IMR-90 (cell line): ENCODE data around the gene PIK3R5. TPM values are rescaled to one million over a fixed set of nuclear protein-coding genes. Genes with fewer than 3 reads are reported as not detected.

Experiments used
- ATAC-seq: fragments of 200-7000 bp; cut with Tn5 transposase; 2 replicates; pipeline ENCODE4 v1.9.1; 2020; ENCODE audit warnings: low read depth, mild to moderate bottlenecking, moderate library complexity
- BruUV-seq: library from RNA; stranded (reverse); fragments of 400-500 nt; replicated peaks from 2 replicates; lab custom pipeline; 2021; lab: Mats Ljungman, UMichigan
- CTCF ChIA-PET: fragments of 300-600 bp; formaldehyde crosslinking; extraction: SDS; loops from one replicate; lab custom pipeline; 2021; ENCODE audit warnings: antibody characterized with exemption; lab: Yijun Ruan, JAX
- POLR2A ChIA-PET: fragments of 300-600 bp; sonication (Branson Sonifier 250); formaldehyde crosslinking; loops from one replicate; lab custom pipeline; 2022; ENCODE audit warnings: antibody characterized with exemption; ENCODE audit not compliant: unreplicated experiment; lab: Charles Lee
- DNase-seq: peaks from one replicate; pipeline ENCODE4 v3.0.0; 2013
- H2AFZ ChIP-seq: replicated peaks from 2 replicates; pipeline ENCODE3; 2013; ENCODE audit warnings: low read length, mild to moderate bottlenecking; ENCODE audit not compliant: poor library complexity
- H2AK5ac ChIP-seq: 2 replicates; pipeline ENCODE4 v1.6.1; 2013; ENCODE audit warnings: low read depth, low read length, inconsistent platforms
- H2AK9ac ChIP-seq: replicated peaks from 2 replicates; pipeline ENCODE3; 2013; ENCODE audit warnings: mild to moderate bottlenecking, low read depth, low read length, moderate library complexity; ENCODE audit not compliant: poor library complexity
- H2BK120ac ChIP-seq: 2 replicates; pipeline ENCODE4 v1.6.1; 2013; ENCODE audit warnings: low read depth, low read length, inconsistent platforms
- H2BK15ac ChIP-seq: 3 replicates; pipeline ENCODE4 v1.6.1; 2013; ENCODE audit warnings: low read depth, low read length, inconsistent platforms
- H2BK20ac ChIP-seq: 2 replicates; pipeline ENCODE4 v1.6.1; 2013; ENCODE audit warnings: low read depth, mild to moderate bottlenecking, inconsistent platforms, low read length, moderate library complexity
- H2BK5ac ChIP-seq: 2 replicates; pipeline ENCODE4 v1.6.1; 2013; ENCODE audit warnings: mild to moderate bottlenecking, low read depth, low read length, inconsistent platforms; ENCODE audit not compliant: poor library complexity, severe bottlenecking
- H3K14ac ChIP-seq: replicated peaks from 2 replicates; pipeline ENCODE4 v1.6.1; 2013; ENCODE audit warnings: low read depth, low read length, inconsistent platforms
- H3K18ac ChIP-seq: 2 replicates; pipeline ENCODE4 v1.6.1; 2013; ENCODE audit warnings: low read depth, low read length, control low read depth
- H3K23ac ChIP-seq: 2 replicates; pipeline ENCODE4 v1.6.1; 2013; ENCODE audit warnings: low read depth, low read length, inconsistent platforms
- H3K27ac ChIP-seq: 2 replicates; pipeline ENCODE4 v1.5.1; 2013; ENCODE audit warnings: mild to moderate bottlenecking, control low read depth, low read length; ENCODE audit not compliant: insufficient read depth
- H3K27me3 ChIP-seq: 2 replicates; pipeline ENCODE4 v1.6.1; 2013; ENCODE audit warnings: low read length; ENCODE audit not compliant: control insufficient read depth, insufficient read depth
- H3K36me3 ChIP-seq: 2 replicates; pipeline ENCODE4 v1.6.1; 2013; ENCODE audit warnings: low read length, mixed read lengths; ENCODE audit not compliant: control insufficient read depth, insufficient read depth
- H3K4ac ChIP-seq: 2 replicates; pipeline ENCODE4 v1.6.1; 2013; ENCODE audit warnings: low read depth, low read length, inconsistent platforms
- H3K4me1 ChIP-seq: 2 replicates; pipeline ENCODE4 v1.6.1; 2013; ENCODE audit warnings: low read length, mixed read lengths; ENCODE audit not compliant: control insufficient read depth, insufficient read depth
- H3K4me2 ChIP-seq: 2 replicates; pipeline ENCODE4 v1.6.1; 2013; ENCODE audit warnings: low read depth, mild to moderate bottlenecking, control low read depth, low read length, moderate library complexity
- H3K4me3 ChIP-seq: 2 replicates; pipeline ENCODE4 v1.5.1; 2013; ENCODE audit warnings: low read depth, mild to moderate bottlenecking, control low read depth, low read length, moderate library complexity; ENCODE audit not compliant: insufficient read depth
- H3K56ac ChIP-seq: 2 replicates; pipeline ENCODE4 v1.6.1; 2013; ENCODE audit warnings: low read length, inconsistent platforms; ENCODE audit not compliant: insufficient read depth; ENCODE audit errors: extremely low read depth
- H3K79me1 ChIP-seq, 2 experiments: 2 replicates each; pipeline ENCODE4 v1.6.1; 2013; ENCODE audit warnings: low read length in 2 of 2, inconsistent platforms in 1 of 2, low read depth in 1 of 2
- H3K9ac ChIP-seq: 2 replicates; pipeline ENCODE4 v1.6.1; 2013; ENCODE audit warnings: low read depth, low read length, control low read depth
- H3K9me1 ChIP-seq: 2 replicates; pipeline ENCODE4 v1.6.1; 2013; ENCODE audit warnings: low read length, inconsistent platforms; ENCODE audit not compliant: insufficient read depth
- H3K9me3 ChIP-seq: 2 replicates; pipeline ENCODE4 v1.6.1; 2013; ENCODE audit warnings: low read length; ENCODE audit not compliant: control insufficient read depth, insufficient read depth
- H4K20me1 ChIP-seq: 2 replicates; pipeline ENCODE4 v1.6.1; 2013; ENCODE audit warnings: low read length, inconsistent platforms; ENCODE audit not compliant: insufficient read depth
- H4K5ac ChIP-seq: 2 replicates; pipeline ENCODE4 v1.6.1; 2013; ENCODE audit warnings: mild to moderate bottlenecking, low read depth, low read length, control low read depth
- H4K8ac ChIP-seq, 2 experiments: 2 replicates each; pipeline ENCODE4 v1.6.1; 2013; ENCODE audit warnings: low read depth in 2 of 2, low read length in 2 of 2, control low read depth in 1 of 2, inconsistent platforms in 1 of 2
- H4K91ac ChIP-seq: 2 replicates; pipeline ENCODE4 v1.6.1; 2013; ENCODE audit warnings: low read depth, low read length, inconsistent platforms; ENCODE audit not compliant: insufficient read depth
- BHLHE40 ChIP-seq: fragments of 150-350 bp; IDR thresholded peaks from 2 replicates; pipeline ENCODE4 v1.6.1; 2016; ENCODE audit warnings: mild to moderate bottlenecking, low read depth, low read length
- CEBPB ChIP-seq: IDR thresholded peaks from 2 replicates; pipeline ENCODE4 v1.6.1; 2012; ENCODE audit warnings: low read depth, low read length, improper control_type of control experiment
- CHD1 ChIP-seq: IDR thresholded peaks from 2 replicates; pipeline ENCODE4 v1.6.1; 2012; ENCODE audit warnings: low read depth, low read length, improper control_type of control experiment
- FOS ChIP-seq: fragments of 150-350 bp; IDR thresholded peaks from 2 replicates; pipeline ENCODE4 v1.6.1; 2016; ENCODE audit warnings: low read depth, low read length
- MAFK ChIP-seq: IDR thresholded peaks from 2 replicates; pipeline ENCODE4 v1.6.1; 2012; ENCODE audit warnings: low read depth, low read length, improper control_type of control experiment
- MAZ ChIP-seq: IDR thresholded peaks from 2 replicates; pipeline ENCODE4 v1.6.1; 2012; ENCODE audit warnings: low read depth, mild to moderate bottlenecking, low read length, improper control_type of control experiment, moderate library complexity, borderline replicate concordance
- MXI1 ChIP-seq: IDR thresholded peaks from 2 replicates; pipeline ENCODE4 v1.6.1; 2012; ENCODE audit warnings: low read depth, mild to moderate bottlenecking, low read length, moderate library complexity, borderline replicate concordance
- POLR2A ChIP-seq: IDR thresholded peaks from 2 replicates; pipeline ENCODE4 v1.6.1; 2012; ENCODE audit warnings: mild to moderate bottlenecking, low read depth, low read length
- RAD21 ChIP-seq: IDR thresholded peaks from 2 replicates; pipeline ENCODE4 v1.6.1; 2012; ENCODE audit warnings: low read length, improper control_type of control experiment
- RCOR1 ChIP-seq: IDR thresholded peaks from 2 replicates; pipeline ENCODE4 v1.6.1; 2012; ENCODE audit warnings: mild to moderate bottlenecking, low read length, improper control_type of control experiment; ENCODE audit not compliant: insufficient replicate concordance
- RFX5 ChIP-seq: IDR thresholded peaks from 2 replicates; pipeline ENCODE4 v1.8.0; 2012; ENCODE audit warnings: low read depth, mild to moderate bottlenecking, low read length, moderate library complexity
- SMC3 ChIP-seq: fragments of 150-350 bp; IDR thresholded peaks from 2 replicates; pipeline ENCODE4 v1.6.1; 2016; ENCODE audit warnings: low read depth, mild to moderate bottlenecking, antibody characterized with exemption, low read length, moderate library complexity
- WGBS, 2 experiments: methylation state at CpG; one replicate each; pipeline versions ENCODE4 v1.1.5 to v1.1.7; 2013; ENCODE audit warnings: missing lambda C conversion rate in 2 of 2; ENCODE audit not compliant: insufficient read length in 1 of 2; ENCODE audit errors: extremely low coverage in 2 of 2; 5-methylcytosine and 5-hydroxymethylcytosine counted together
- dilution Hi-C: fragments of 300-500 bp; cut with HindIII; formaldehyde crosslinking; loops from one replicate; pipeline ENCODE4 v1.14.3; 2018; ENCODE audit warnings: low sequenced_read_pairs; ENCODE audit not compliant: unreplicated experiment
- in situ Hi-C: fragments of 300-500 bp; cut with MboI; formaldehyde crosslinking; loops from 3 replicates; pipeline ENCODE4 v1.14.3; 2019; ENCODE audit warnings: low sequenced_read_pairs, inconsistent platforms, mixed read lengths
- intact Hi-C: fragments of 100-400 bp; cut with micrococcal nuclease; formaldehyde crosslinking; loops from 2 replicates; pipeline ENCODE4 v1.10.0; 2022
- polyA plus RNA-seq, 3 experiments: library from polyadenylated mRNA; depleted of rRNA; stranded (reverse); fragments of >200 nt; gene quantifications; 2 replicates each; pipeline ENCODE4 v1.2.3, GENCODE V29; 2012; ENCODE audit warnings: low replicate concordance in 1 of 3
- total RNA-seq: library from RNA; depleted of rRNA; stranded (reverse); fragments of >200 nt; gene quantifications from 2 replicates; pipeline ENCODE4 v1.2.3, GENCODE V29; 2012
- TF ChIP-seq, protein P1 (sequence below): fragments of 150-350 bp; IDR thresholded peaks from 2 replicates; pipeline ENCODE4 v1.6.1; 2017; ENCODE audit warnings: mild to moderate bottlenecking, antibody characterized with exemption, low read length, low read depth
- TF ChIP-seq, protein P2 (sequence below): fragments of 150-350 bp; IDR thresholded peaks from 2 replicates; pipeline ENCODE4 v1.6.1; 2016; ENCODE audit warnings: low read depth, mild to moderate bottlenecking, low read length, moderate library complexity, borderline replicate concordance

PIK3R5 gene
- total and polyA plus RNA-seq, 2 of the 4 experiments (the other 2 are of a cell fraction) = not detected

DNA sequence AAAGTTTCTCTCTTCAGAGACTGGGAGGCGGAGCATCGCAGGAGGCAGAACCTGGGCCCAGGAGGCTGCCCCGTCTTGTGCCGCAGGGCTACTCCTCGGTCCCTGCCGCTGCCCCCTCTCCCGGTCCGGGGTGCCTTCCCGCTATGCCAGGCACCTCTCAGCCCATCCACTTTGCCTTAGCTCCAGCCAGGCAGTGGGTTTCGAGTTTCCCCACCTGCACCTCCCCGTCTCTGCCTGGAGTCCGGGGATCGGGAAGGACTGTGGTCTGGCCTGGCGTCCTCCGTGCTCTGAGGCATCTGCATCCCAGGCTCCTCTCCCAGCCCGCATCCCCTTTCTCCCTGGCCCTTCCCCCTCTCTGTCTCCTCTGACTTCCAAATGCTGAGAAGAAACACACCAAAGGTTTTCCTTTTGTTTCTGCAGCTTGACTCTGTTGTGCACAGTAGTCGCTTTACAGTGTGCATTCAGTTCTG is 71.3 kb downstream of the PIK3R5 start (continued):
- TF ChIP-seq, protein P1, sequence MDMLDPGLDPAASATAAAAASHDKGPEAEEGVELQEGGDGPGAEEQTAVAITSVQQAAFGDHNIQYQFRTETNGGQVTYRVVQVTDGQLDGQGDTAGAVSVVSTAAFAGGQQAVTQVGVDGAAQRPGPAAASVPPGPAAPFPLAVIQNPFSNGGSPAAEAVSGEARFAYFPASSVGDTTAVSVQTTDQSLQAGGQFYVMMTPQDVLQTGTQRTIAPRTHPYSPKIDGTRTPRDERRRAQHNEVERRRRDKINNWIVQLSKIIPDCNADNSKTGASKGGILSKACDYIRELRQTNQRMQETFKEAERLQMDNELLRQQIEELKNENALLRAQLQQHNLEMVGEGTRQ = no peak
- TF ChIP-seq POLR2A = no peak
- TF ChIP-seq, protein P2, sequence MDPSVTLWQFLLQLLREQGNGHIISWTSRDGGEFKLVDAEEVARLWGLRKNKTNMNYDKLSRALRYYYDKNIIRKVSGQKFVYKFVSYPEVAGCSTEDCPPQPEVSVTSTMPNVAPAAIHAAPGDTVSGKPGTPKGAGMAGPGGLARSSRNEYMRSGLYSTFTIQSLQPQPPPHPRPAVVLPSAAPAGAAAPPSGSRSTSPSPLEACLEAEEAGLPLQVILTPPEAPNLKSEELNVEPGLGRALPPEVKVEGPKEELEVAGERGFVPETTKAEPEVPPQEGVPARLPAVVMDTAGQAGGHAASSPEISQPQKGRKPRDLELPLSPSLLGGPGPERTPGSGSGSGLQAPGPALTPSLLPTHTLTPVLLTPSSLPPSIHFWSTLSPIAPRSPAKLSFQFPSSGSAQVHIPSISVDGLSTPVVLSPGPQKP = no peak

DNA sequence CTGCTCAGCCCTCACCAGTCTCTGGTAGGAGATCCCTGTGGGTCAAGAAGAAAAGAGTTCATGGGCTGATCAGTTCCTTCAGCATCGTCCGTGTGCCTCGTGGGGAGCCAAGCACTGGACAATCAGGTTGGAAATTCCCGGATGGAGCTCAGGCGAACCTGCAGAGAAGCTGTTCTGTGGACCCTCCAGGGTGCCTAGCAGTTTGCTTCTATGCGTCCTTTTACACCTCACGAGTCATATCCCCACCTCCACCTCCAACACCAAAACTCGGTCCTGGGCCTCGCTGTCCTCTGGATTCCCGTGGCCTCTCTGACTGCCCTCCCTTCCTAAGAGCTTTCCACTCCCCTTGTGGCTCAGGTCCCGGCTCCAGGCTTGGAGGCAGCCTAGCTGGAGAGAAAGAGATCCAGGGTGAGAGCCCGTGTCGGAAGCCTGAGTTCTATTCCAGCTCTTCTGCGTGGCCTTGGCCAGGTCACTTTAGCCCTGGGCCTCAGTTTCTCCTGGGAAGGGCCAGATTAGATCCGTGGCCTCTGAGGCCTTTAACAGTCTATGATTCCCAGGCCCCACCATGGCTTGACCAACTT is 71.8 kb downstream of the PIK3R5 start:
- Histone ChIP-seq H3K36me3 (no peaks in the 10 kb centered on the region), H3K27me3 (no peaks in the 10 kb centered on the region; the same call in 1 of the 2 replicates), H2AK9ac (no peak overlapping the region), H4K20me1 (no peaks in the 10 kb centered on the region), H4K5ac (no peak overlapping the region), H3K18ac (no peak overlapping the region), H3K56ac (no peak overlapping the region), H3K4me2 (no peak overlapping the region), H2AFZ (no peak overlapping the region), H3K23ac (no peak overlapping the region), H3K9me3 (no peaks in the 10 kb centered on the region), H3K9me1 (no peaks in the 10 kb centered on the region), H3K4ac (no peak overlapping the region), H3K27ac (no peak overlapping the region), H3K9ac (no peak overlapping the region), H3K4me1 (no peaks in the 10 kb centered on the region), H3K79me1 (no peaks in the 10 kb centered on the region), H3K14ac (no peak overlapping the region), H2AK5ac (no peak overlapping the region), H4K8ac (no peak overlapping the region), H3K4me3 (no peak overlapping the region), H2BK120ac (no peak overlapping the region), H2BK20ac (no peak overlapping the region), H4K91ac (no peak overlapping the region), H2BK5ac (no peak overlapping the region), H2BK15ac (no peak overlapping the region)
- dilution Hi-C loops (no loop called here), intact Hi-C loops (loop anchor here (10.0 kb wide), 1 partner anchor 631 kb away; no protein-coding TSS in a partner anchor), in situ Hi-C loops (no loop called here)
- CTCF ChIA-PET = interaction anchor here (1.4 kb wide), 1 partner anchor 94 kb away, joined by 3 read pairs; the partner anchor contains the start of gene MFSD6L
- DNase-seq (no peak), ATAC-seq (no peak)
- POLR2A ChIA-PET = no interaction called here
- BruUV-seq = no TSS peak
- 63% methylated on average over 6 of the region's 15 CpGs; no CpG with 5 or more reads in 1 of the 2 experiments for whole genome bisulfite sequencing, 2 experiments
- TF ChIP-seq FOS = no peak
- TF ChIP-seq SMC3 = no peak
- TF ChIP-seq MXI1 = no peak
- no peak for TF ChIP-seq CEBPB
- TF ChIP-seq MAFK = no peak
- no peak for TF ChIP-seq CHD1
- no peak for TF ChIP-seq POLR2A
- TF ChIP-seq, protein P1 = no peak
- no peak for TF ChIP-seq BHLHE40
- TF ChIP-seq RFX5 = no peak
- TF ChIP-seq RAD21 = no peak
- TF ChIP-seq RCOR1 = no peak
- no peak for TF ChIP-seq MAZ
